GM21529 (cell line): Measurements from ENCODE around the gene SIGLEC6.

Experiments used
- ATAC-seq: cut with Tn5 transposase; IDR thresholded peaks from one replicate; pipeline ENCODE4 v1.9.1; 2021; ENCODE audit not compliant: unreplicated experiment

The SIGLEC6 gene

GRCh38 chr19:51531349-51532315, at the start of gene SIGLEC6:
Gene SIGLEC6 (minus strand): TSS chr19:51531670. CDS start chr19:51531648, 22 bp downstream.
- ATAC-seq = peak; percentile 69

DNA sequence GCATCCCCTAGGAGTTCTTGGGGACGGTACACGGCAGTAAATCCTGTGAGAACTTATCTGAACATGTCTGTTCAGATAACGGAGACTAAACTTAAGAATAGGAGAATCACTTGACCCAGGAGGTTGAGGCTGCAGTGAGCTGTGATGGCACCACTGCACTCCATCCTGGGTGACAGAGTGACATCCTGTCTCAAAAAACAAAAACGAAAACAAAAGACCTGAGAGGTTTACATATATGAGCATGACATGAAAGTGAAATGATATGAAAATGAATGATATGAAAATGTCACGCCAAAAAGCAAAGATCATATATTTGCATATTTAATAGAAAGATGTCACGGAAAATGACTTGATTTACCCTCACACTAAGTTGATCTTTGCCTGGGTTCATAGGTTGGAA, 45.4 kb upstream of the SIGLEC6 start:
- ATAC-seq = no peak

DNA sequence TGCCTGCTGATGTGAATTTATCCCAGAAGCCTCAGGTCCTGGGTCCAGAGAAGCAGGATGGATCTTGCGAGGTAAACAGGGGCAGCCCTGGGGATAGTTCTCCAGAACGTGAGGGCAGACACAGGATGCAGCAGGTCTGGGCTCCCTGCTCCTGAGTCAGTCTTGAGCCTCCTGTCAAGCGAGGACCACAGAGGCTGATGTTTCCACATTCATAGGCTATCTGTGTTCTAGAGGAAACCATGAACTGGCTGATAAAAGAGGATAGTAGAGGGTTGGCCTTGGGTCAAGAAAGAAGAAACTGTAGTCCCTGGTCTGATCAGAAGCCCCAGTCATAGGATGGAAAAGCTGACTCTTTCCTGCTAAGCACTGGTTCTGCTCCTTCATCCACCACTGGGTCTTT, 41.9 kb upstream of the SIGLEC6 start:
- ATAC-seq = no peak

DNA sequence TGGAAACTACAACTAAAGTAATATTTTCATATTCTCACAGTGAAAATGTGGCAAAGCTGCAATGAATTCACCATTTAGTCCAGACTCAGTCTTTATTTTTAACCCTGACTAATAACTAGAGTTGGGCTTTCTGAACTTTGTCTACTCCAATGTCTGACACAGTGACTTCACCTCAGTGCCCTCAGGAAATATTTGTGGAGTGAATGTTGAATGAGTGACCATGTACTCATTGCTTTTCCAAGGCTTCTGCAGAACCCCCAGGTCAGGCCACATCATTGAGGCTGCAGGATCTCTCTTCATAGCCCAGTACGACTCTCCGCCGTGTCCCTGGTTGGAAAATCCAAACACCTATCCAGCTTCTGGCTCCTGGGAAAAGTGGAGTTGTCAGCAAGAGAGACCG, 41.4 kb upstream of the SIGLEC6 start:
- ATAC-seq = no peak

DNA sequence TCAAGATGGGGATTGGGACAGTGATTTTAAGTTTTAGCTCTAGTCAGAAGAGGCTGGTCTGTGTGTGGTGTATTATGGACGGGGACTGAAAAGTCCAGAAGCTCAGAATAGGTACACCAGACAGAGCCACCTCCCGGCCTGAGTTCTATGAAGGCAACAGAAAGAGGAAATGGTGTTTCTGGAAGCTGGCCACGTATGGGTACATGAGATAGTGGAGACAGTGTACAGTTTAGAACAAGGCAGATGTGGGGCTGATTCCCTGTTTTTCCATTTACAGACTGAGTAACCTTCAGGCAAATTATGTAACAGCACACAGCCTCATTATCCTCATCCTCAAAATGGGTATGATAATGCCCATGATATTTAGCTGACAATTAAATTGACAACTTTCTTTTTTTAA, 40.9 kb upstream of the SIGLEC6 start:
- no peak for ATAC-seq

- ATAC-seq = no peak
Observed at GRCh38 chr19:51571599-51571998, 40.1 kb upstream of the SIGLEC6 start.

DNA sequence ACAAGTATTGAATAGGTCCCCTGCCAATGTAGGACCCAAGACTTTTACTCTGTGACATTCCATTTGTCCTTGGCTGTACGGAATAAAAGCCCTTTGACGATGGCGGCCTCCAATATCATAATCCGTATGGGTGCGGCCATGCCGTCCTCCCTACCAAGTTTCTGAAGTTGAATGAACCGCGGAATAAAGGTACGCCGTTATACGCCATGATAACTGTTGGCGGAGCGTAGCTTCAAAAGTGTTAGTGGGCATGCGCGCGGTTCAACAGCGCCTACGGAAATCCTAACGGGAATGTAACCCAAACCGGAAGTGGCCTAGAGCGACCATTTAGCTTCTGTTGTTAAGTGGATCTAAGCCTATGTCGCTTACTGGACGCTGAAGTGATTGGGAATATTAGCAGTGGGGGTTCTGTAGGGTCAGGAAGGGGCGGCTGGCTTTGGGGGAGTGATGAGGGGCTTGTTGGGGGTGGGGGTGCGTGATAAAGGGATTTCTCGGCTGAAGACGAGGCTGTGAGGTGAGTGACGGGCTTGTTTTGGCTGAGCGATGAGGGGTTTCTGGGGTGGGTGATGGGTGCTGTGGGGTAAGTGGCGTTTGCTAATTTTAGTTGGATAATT, 39.6 kb upstream of the SIGLEC6 start, which contains the start of gene ZNF175:
TSS of gene ZNF175 (plus strand) at position 322 of the 614 bp plus-strand sequence. CDS start 2,047 bp downstream, outside the sequence.
- ATAC-seq = peak; percentile 80

GRCh38 chr19:51568456-51568855, 37.0 kb upstream of the SIGLEC6 start:
- ATAC-seq = no peak

DNA sequence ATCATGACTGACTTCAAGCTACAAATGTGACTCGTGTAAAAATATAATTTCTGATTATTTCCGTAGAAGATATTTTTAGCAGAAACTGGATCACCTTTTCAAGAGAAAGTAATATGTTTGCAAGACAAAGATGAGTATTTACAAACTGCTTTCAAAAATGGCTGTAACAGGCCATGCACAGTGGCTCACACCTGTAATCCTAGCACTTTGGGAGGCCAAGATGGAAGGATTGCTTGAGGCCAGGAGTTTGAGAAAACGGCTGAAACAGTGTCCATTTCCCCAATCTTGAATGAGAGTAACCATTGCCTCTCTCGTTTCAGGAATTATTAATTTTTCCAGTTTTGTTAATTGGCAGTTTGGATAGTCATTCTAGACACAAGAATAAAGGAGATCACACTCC, 36.1 kb upstream of the SIGLEC6 start:
- no peak for ATAC-seq

DNA sequence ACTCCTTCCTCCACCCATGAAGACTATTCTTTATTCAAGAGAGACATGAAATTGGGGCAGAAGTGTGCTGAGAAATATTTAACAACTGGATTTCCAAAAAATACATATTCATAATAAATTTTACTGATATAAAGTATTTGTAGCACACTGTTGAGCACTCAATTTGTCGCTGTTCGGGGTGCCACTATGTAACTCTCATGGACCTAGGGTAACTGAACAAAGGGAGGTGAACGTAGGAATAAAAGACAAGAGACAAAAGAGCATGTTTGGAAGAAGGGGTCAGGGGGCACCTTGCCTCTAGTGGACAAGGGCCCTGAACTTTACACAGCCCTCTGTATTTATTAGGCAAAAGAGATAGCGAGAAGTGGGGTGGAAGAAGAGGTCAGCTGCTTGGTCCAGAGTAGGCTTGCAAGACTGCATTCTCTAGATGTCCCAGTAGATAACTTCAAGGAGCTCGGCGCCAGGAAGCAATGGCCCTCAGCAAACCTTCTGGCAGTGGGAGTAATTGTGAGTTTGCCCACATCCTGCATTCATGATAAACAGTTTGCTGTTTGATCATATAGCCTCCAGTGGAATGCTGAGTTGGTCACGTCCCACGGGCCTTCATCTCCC, 35.1 kb upstream of the SIGLEC6 start:
- no peak for ATAC-seq

DNA sequence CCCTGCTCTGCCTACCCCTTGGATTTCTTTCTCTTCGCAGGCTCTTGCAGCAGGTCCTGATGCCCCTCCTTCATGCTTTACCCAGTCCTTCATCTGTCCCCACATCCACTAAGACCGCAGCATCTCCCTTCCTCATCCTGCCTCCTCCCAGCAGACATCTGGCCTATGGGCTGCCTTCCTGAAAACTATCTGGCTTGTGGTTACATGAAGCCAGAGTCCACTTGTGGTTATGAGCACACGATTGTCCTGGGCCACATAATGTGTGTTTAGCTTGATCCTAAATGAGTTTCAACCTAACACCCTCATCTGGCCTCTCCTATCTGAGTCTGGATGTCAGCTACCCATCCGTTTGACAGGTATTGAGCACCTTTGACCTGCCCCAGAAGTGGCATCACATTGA, 34.1 kb upstream of the SIGLEC6 start:
- ATAC-seq = no peak

GRCh38 chr19:51564791-51565190, 33.3 kb upstream of the SIGLEC6 start:
- ATAC-seq = no peak

DNA sequence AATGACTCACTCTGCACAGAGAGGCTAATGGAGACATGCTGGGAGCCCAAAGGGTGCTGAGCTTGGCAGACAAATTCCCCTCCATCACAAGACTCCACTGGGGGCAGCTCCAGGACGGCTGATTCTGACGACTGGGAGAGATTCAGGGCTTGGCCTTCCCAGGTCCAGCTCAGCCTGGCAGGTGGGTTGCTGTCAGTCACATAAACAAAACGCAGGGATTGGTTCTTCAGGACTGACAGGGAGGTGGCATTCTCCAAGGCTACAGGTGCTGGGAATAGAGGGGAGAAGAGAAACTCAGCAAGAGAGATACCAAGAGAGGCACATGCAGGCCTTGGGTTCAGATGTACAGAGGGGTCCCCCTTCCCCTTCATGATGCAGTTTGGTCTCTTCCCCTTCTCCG, 28.9 kb upstream of the SIGLEC6 start:
- ATAC-seq = no peak

DNA sequence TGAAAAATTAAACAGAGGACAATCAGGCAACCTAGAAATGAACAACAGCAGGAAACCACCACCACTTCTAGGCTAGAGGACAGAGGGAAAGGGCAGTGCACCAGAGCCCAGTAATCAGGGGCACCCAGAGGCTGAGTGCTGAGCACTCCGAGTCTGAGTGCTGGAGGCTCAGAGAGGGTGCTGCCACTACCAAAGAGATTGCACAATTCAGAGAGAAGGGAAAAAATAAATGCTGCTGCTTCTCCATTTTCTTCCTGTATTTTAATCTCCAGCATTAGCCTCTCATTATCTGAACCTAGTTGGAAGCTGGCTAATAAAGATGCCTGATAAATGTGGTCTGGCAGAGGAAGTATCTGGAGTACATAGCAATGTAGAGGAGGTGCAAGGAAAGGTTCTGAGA, 27.8 kb upstream of the SIGLEC6 start:
- ATAC-seq = no peak

DNA sequence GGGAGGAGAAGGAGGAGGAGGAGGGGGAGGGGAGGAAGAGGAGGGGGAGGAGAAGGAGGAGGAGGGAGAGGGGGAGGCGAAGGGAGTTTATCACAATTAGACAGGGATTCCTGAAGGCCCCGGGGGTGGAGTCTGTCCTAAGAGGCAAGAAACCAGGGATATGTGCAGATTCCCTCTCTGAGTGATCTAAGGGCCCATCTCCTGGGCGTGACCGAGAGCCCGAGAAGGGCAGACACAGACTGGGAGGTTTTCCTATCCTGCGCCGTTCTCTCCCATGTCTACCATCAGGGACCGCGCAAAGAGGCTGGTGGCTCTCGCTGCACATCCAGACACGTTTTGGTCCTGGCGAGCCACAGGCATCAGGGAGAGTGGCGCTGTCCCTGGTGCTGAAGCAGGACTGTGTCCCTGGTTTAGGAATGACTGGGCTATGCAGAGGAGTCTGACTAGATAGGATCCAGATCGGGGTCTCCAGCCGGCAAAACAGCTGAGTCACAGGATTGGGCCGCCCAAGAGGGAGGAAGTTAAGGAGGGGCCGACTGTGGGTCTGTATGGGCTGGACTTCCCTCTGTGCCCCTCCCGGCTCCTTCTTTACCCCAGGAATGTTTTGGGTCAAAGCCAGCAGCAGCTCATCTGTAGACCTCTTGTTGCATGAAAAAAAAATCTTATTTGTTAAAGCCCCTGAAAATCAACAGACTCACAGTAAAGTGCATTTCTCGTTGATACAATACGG, 21.7 kb upstream of the SIGLEC6 start:
- no peak for ATAC-seq

DNA sequence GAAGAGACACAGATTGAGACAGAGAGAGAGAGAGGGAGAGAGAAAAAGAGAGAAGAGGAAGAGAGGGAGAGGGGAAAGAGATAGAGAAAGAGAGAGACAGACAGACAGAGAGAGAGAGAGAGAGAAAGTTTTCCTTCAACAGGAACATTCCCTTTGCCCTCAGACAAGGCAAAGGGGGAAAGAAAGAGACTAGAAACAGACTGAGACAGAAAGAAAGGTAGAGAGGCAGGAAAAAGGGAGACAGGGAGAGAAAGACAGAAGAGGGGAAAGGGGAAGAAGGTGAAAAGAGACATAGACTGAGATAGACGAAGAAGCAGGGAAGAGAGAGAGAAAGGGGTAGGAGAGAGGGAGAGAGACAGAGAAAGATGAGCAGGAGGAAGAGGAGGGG, 21.1 kb upstream of the SIGLEC6 start:
- ATAC-seq = no peak

GRCh38 chr19:51551673-51552432, 20.4 kb upstream of the SIGLEC6 start:
- no peak for ATAC-seq

GRCh38 chr19:51550848-51551672, 19.6 kb upstream of the SIGLEC6 start:
- no peak for ATAC-seq

- no peak for ATAC-seq
Observed at GRCh38 chr19:51549533-51550324, 18.3 kb upstream of the SIGLEC6 start.
